ENCODE results near the gene RIC8A. TPM values are rescaled to one million over a fixed set of nuclear protein-coding genes. Genes with fewer than 3 reads are reported as not detected.

RIC8A gene
- total RNA-seq, 2 experiments from 2014 or later, result 74.9 to 85.0 TPM

DNA sequence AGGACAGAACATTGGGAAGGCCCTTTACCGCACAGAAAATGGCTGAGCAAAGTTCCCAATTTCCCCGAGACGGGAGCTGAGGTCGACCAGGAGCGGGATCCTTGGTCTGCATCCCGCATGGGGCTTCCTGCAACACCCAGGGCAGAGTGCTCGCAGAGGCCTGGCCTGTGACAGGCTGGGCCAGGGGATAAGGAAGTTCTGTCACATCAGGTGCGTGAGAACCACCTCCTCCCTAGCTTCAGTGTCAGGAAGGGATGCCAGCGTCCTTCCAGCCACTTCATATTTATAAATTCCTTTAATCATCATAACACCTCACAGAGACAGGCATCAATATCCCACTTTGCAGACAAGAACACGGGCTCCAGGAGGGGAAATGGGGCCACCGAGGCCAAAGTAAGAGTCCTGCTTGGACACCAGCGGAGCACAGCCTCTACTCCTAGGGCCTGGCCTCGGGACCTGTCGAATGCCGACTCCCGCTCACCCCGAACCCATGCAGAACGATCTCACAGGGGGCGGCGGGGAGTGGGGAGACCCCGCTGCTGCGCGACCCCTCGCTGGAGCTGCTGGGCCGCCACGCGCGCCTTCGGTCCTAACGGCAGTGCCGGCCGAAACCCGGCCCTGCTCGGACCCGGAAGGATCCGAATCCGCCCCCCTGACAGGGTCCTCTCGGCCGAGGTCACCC, 841 bp upstream of the RIC8A start:
- no peaks in the 10 kb centered on the region for H3K27me3 Mint-ChIP-seq (ENCODE audit: low read depth)
- intact Hi-C loops (cut with micrococcal nuclease), result loop anchor here (1.0 to 10.0 kb wide), 11 partner anchors 30 to 591 kb away; partner anchors contain the start of genes PGGHG, PSMD13, SIGIRR and SIRT3
- CTCF ChIA-PET, result interaction anchor here (0.7 to 2.3 kb wide), 5 partner anchors 10 to 149 kb away, joined by 3 to 10 read pairs (median 6); no protein-coding TSS in a partner anchor
- peaks cover 72% of the 10 kb centered on the region for H3K4me1 Mint-ChIP-seq (ENCODE audit: low read depth)
- H3K36me3 Mint-ChIP-seq (ENCODE audit: low read depth), result peaks cover 30% of the 10 kb centered on the region
- H3K9me3 Mint-ChIP-seq, result no peaks in the 10 kb centered on the region
- H3K4me3 Mint-ChIP-seq, result peak overlapping the region; percentile 96
- H3K27ac Mint-ChIP-seq, result peak overlapping the region; percentile 97
- DNase-seq, result peak; percentile 43

DNA sequence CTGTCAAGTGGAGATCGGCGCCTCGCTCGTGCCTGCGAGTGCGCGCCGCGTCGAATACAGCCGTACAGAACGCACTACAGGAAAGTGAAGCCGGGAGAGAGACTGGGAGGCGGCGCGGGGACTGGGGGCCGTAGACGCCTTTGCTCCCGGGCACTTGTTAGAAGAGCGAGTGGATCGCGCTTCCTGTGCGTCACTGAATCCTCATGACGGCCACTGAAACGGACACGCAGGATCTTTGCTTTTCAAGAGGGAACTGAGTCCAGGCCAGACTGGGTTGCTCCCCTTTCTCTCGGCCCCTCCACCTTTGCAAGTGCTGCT, 314 bp downstream of the RIC8A start:
- H3K27ac Mint-ChIP-seq, result peak overlapping the region; percentile 98
- peaks cover 64% of the 10 kb centered on the region for H3K4me1 Mint-ChIP-seq (ENCODE audit: low read depth)
- peaks cover 36% of the 10 kb centered on the region for H3K36me3 Mint-ChIP-seq (ENCODE audit: low read depth)
- no peaks in the 10 kb centered on the region for H3K27me3 Mint-ChIP-seq (ENCODE audit: low read depth)
- CTCF ChIA-PET, result interaction anchor here (0.7 to 2.3 kb wide), 8 partner anchors 9 to 241 kb away, joined by 3 to 10 read pairs (median 6); partner anchors contain the start of genes PSMD13 and SIRT3
- intact Hi-C loops (cut with micrococcal nuclease), result loop anchor here (1.0 to 10.0 kb wide), 11 partner anchors 28 to 589 kb away; partner anchors contain the start of genes PGGHG, PSMD13, SIGIRR and SIRT3
- peak overlapping the region; percentile 96 for H3K4me3 Mint-ChIP-seq
- H3K9me3 Mint-ChIP-seq, result no peaks in the 10 kb centered on the region
- no peak for DNase-seq

GRCh38 chr11:208181-208916, 841 bp downstream of the RIC8A start:
- H3K27me3 Mint-ChIP-seq (ENCODE audit: low read depth), result no peaks in the 10 kb centered on the region
- H3K27ac Mint-ChIP-seq, result peak overlapping the region; percentile 98
- peak overlapping the region; percentile 96 for H3K4me3 Mint-ChIP-seq
- H3K9me3 Mint-ChIP-seq, result no peaks in the 10 kb centered on the region
- intact Hi-C loops (cut with micrococcal nuclease), result loop anchor here (5.0 to 10.0 kb wide), 3 partner anchors 79 to 589 kb away; partner anchors contain the start of genes PGGHG and SLC25A22
- DNase-seq, result peak; percentile 84
- CTCF ChIA-PET, result interaction anchor here (0.9 to 1.6 kb wide), 3 partner anchors 8 to 241 kb away, joined by 3 to 5 read pairs (median 3); no protein-coding TSS in a partner anchor
- peaks cover 39% of the 10 kb centered on the region for H3K36me3 Mint-ChIP-seq (ENCODE audit: low read depth)
- H3K4me1 Mint-ChIP-seq (ENCODE audit: low read depth), result peaks cover 61% of the 10 kb centered on the region

- Mint-ChIP-seq H3K36me3 (ENCODE audit: low read depth) (peaks cover 39% of the 10 kb centered on the region), H3K9me3 (no peaks in the 10 kb centered on the region), H3K27me3 (ENCODE audit: low read depth) (no peaks in the 10 kb centered on the region), H3K4me3 (peak overlapping the region; percentile 96), H3K27ac (peak overlapping the region; percentile 98), H3K4me1 (ENCODE audit: low read depth) (peaks cover 55% of the 10 kb centered on the region)
- DNase-seq, result no peak
- intact Hi-C loops (cut with micrococcal nuclease), result loop anchor here (5.0 to 10.0 kb wide), 3 partner anchors 78 to 588 kb away; partner anchors contain the start of genes PGGHG and SLC25A22
- CTCF ChIA-PET, result no interaction called here
Observed at GRCh38 chr11:208917-209260, 1.4 kb downstream of the RIC8A start.

DNA sequence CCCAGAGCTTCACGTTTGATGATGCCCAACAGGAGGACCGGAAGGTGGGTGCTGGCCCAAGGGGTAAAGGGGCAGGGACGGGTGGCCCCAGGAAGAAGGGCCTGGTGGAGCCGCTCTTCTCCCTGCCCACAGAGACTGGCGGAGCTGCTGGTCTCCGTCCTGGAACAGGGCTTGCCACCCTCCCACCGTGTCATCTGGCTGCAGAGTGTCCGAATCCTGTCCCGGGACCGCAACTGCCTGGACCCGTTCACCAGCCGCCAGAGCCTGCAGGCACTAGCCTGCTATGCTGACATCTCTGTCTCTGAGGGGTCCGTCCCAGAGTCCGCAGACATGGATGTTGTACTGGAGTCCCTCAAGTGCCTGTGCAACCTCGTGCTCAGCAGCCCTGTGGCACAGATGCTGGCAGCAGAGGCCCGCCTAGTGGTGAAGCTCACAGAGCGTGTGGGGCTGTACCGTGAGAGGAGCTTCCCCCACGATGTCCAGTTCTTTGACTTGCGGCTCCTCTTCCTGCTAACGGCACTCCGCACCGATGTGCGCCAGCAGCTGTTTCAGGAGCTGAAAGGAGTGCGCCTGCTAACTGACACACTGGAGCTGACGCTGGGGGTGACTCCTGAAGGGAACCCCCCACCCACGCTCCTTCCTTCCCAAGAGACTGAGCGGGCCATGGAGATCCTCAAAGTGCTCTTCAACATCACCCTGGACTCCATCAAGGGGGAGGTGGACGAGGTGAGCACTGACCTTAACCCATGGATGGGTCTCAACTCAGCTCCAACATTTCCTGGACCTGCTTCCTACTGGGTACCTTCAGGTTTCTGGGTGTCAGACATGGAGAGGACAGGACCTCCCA, 2.0 kb downstream of the RIC8A start:
- Mint-ChIP-seq H3K4me3 (peak overlapping the region; percentile 96), H3K27ac (peak overlapping the region; percentile 98), H3K4me1 (ENCODE audit: low read depth) (peaks cover 51% of the 10 kb centered on the region), H3K9me3 (no peaks in the 10 kb centered on the region), H3K36me3 (ENCODE audit: low read depth) (peaks cover 36% of the 10 kb centered on the region), H3K27me3 (ENCODE audit: low read depth) (no peaks in the 10 kb centered on the region)
- intact Hi-C loops (cut with micrococcal nuclease), result loop anchor here (5.0 to 10.0 kb wide), 3 partner anchors 78 to 588 kb away; partner anchors contain the start of genes PGGHG and SLC25A22
- no peak for DNase-seq
- CTCF ChIA-PET, result no interaction called here

- Mint-ChIP-seq H3K9me3 (no peaks in the 10 kb centered on the region), H3K36me3 (ENCODE audit: low read depth) (peaks cover 33% of the 10 kb centered on the region), H3K4me1 (ENCODE audit: low read depth) (peaks cover 43% of the 10 kb centered on the region), H3K4me3 (peak overlapping the region; percentile 96), H3K27ac (peak overlapping the region; percentile 98), H3K27me3 (ENCODE audit: low read depth) (no peaks in the 10 kb centered on the region)
- intact Hi-C loops (cut with micrococcal nuclease), result no loop called here
- DNase-seq, result no peak
- CTCF ChIA-PET, result no interaction called here
Observed at GRCh38 chr11:210122-210802, 2.8 kb downstream of the RIC8A start.

DNA sequence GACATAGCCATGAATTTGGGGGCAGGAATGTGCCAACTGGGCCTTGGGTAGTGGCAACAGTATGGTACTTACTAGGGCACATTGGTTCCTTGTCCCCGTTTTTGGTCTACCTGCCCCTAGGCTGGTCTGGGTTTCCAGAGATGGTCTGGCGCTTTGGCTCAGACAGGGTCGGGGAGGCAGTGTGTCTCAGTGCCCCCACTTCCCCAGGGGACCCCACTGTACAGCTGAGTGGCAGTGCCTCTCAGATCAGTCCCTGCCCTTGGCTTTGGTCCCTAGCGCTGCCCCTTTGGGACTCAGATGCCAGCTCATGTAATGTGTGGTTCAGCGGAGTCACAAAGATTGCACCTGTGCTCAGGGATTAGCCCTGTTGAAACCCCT, 3.3 kb downstream of the RIC8A start:
- Mint-ChIP-seq H3K4me3 (no peak overlapping the region), H3K27ac (no peak overlapping the region)

DNA sequence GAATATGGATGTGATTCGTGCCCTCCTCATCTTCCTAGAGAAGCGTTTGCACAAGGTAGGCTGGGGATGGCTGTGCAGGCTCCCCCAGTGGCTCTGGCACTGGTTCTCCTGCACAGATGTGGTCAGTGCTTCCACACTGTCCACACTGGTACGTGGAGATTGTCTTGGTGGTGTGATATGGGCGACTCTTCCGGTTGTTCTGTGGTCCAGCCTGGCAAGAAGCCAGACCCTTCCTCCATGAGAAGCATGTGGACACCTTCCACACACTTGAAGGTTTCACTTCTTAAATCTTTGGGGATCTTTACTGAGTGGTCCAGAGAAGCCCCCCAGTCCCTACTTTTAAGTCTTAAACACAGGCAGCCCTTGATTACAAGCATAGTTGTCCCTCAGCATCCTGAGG, 3.8 kb downstream of the RIC8A start:
- H3K27me3 Mint-ChIP-seq (ENCODE audit: low read depth), result no peaks in the 10 kb centered on the region
- H3K9me3 Mint-ChIP-seq, result no peaks in the 10 kb centered on the region
- intact Hi-C loops (cut with micrococcal nuclease), result no loop called here
- no peak overlapping the region for H3K4me3 Mint-ChIP-seq
- peaks cover 35% of the 10 kb centered on the region for H3K36me3 Mint-ChIP-seq (ENCODE audit: low read depth)
- H3K27ac Mint-ChIP-seq, result no peak overlapping the region
- CTCF ChIA-PET, result no interaction called here
- DNase-seq, result no peak
- peaks cover 33% of the 10 kb centered on the region for H3K4me1 Mint-ChIP-seq (ENCODE audit: low read depth)

More for the DNA sequence above, 3.3 kb downstream of the RIC8A start:
- intact Hi-C loops (cut with micrococcal nuclease), result no loop called here
- H3K4me1 Mint-ChIP-seq (ENCODE audit: low read depth), result peaks cover 38% of the 10 kb centered on the region
- H3K9me3 Mint-ChIP-seq, result no peaks in the 10 kb centered on the region
- DNase-seq, result no peak
- CTCF ChIA-PET, result no interaction called here
- no peaks in the 10 kb centered on the region for H3K27me3 Mint-ChIP-seq (ENCODE audit: low read depth)
- H3K36me3 Mint-ChIP-seq (ENCODE audit: low read depth), result peaks cover 35% of the 10 kb centered on the region

DNA sequence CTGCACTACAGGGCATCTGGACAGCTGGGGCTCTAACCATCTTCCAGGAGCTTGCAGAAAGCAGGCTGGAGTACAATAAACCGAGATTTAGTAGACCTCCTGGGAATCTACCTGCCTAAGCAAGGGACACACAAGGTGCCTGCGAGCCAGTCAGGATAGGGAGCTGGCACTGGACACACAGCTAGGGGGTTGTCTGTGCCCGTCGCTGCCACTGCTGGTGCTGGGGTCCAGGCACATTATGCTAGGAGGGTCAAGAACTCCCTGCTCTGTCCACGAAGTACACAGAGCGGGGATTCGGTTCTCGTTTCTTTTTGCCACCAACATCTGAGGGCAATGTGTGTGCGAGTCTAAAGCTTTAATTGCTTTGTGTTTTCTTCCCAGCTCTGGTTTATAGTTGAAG, 4.2 kb downstream of the RIC8A start:
- no peak overlapping the region for H3K4me3 Mint-ChIP-seq
- H3K4me1 Mint-ChIP-seq (ENCODE audit: low read depth), result peaks cover 32% of the 10 kb centered on the region
- peaks cover 33% of the 10 kb centered on the region for H3K36me3 Mint-ChIP-seq (ENCODE audit: low read depth)
- CTCF ChIA-PET, result interaction anchor here (0.8 kb wide), 1 partner anchor 9 kb away, joined by 3 read pairs; no protein-coding TSS in a partner anchor
- intact Hi-C loops (cut with micrococcal nuclease), result no loop called here
- H3K9me3 Mint-ChIP-seq, result no peaks in the 10 kb centered on the region
- H3K27ac Mint-ChIP-seq, result peak overlapping the region; percentile 36
- DNase-seq, result no peak
- H3K27me3 Mint-ChIP-seq (ENCODE audit: low read depth), result no peaks in the 10 kb centered on the region

DNA sequence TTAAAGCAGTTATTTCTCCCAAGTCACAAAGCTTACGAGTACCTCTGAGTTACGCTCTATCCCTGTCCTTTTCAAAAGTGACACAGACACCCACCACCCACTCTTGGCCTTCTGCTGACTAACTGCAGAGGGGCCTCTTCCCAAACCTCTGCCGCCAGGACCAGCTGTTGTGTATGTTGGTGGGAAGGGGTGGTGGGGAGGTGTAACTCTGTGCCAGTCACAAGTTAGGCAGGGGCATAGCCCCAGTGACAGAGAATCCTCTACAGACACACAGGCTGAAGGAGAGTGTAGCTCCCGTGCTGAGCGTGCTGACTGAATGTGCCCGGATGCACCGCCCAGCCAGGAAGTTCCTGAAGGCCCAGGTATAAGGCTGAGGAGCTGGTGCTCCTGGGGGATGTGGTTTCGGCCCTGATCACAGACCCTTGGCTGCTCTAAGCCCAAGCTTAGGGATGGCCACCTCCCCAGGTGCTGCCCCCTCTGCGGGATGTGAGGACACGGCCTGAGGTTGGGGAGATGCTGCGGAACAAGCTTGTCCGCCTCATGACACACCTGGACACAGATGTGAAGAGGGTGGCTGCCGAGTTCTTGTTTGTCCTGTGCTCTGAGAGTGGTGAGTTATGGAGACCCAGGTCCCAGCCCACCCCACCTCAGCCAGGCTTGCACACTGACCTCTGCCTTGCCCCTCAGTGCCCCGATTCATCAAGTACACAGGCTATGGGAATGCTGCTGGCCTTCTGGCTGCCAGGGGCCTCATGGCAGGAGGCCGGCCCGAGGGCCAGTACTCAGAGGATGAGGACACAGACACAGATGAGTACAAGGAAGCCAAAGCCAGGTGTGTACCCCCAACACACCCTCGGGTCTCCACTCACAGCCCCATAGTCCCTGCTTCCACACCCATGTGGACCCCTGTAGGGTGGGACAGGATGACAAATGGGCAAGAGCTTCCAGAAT, 4.9 kb downstream of the RIC8A start:
- H3K9me3 Mint-ChIP-seq, result no peaks in the 10 kb centered on the region
- H3K27ac Mint-ChIP-seq, result peak overlapping the region; percentile 36
- intact Hi-C loops (cut with micrococcal nuclease), result no loop called here
- no peak for DNase-seq
- peaks cover 32% of the 10 kb centered on the region for H3K36me3 Mint-ChIP-seq (ENCODE audit: low read depth)
- H3K4me1 Mint-ChIP-seq (ENCODE audit: low read depth), result peaks cover 31% of the 10 kb centered on the region
- no peak overlapping the region for H3K4me3 Mint-ChIP-seq
- CTCF ChIA-PET, result interaction anchor here (0.8 kb wide), 1 partner anchor 9 kb away, joined by 3 read pairs; no protein-coding TSS in a partner anchor
- H3K27me3 Mint-ChIP-seq (ENCODE audit: low read depth), result no peaks in the 10 kb centered on the region

GRCh38 chr11:213111-213510, 5.6 kb downstream of the RIC8A start:
- no peak overlapping the region for H3K4me3 Mint-ChIP-seq
- intact Hi-C loops (cut with micrococcal nuclease), result no loop called here
- H3K36me3 Mint-ChIP-seq (ENCODE audit: low read depth), result peaks cover 29% of the 10 kb centered on the region
- H3K27me3 Mint-ChIP-seq (ENCODE audit: low read depth), result no peaks in the 10 kb centered on the region
- H3K4me1 Mint-ChIP-seq (ENCODE audit: low read depth), result peaks cover 38% of the 10 kb centered on the region
- CTCF ChIA-PET, result interaction anchor here (0.5 kb wide), 1 partner anchor 11 kb away, joined by 3 read pairs; no protein-coding TSS in a partner anchor
- peak overlapping the region; percentile 62 for H3K27ac Mint-ChIP-seq
- no peak for DNase-seq
- no peaks in the 10 kb centered on the region for H3K9me3 Mint-ChIP-seq

Data from activated naive CD4-positive, alpha-beta T cell treated with anti-CD3 and anti-CD28 coated beads for 36 hours (primary cell).